ENCODE results near the gene DNAJB12. TPM values are rescaled to one million over a fixed set of nuclear protein-coding genes. Genes with fewer than 3 reads are reported as not detected.

Gene DNAJB12
- total and polyA plus RNA-seq, 10 of the 15 experiments (the other 5 are each of a cell fraction or from before 2014, with no cell fraction given): 4.6 to 31.6 (median 18.8) TPM

DNA sequence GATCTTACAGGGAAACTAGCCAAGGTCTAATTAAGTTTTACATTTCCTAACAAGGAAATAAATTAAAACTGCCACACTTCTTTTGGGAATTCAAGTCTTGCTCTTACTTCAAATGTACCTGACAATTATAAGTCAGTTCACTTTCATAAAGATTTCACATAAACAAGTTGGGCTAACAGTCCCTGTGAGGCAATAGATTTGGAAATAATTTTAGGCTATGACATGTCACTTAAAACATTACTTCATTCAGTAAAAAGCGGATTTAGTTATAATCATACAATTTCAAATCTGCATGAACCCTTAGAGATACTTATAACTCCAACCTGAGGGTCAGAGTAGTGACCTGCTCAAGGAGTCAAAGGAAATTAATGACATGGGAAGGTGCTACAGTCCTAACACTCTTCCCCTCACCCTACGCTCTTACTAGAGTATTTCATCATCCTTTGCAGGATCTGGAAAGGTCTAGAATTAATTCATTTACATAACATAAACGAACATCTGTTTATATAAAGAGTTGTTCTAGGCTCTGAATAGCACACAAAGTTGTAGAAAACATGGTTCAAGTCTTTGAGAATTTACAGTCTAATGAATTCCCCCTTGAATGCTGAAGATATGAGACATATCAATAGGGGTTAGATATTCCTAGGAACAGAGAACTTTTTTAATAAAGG, 32.3 kb upstream of the DNAJB12 start:
- Histone ChIP-seq H3K79me2 (ENCODE audit: control insufficient read depth, insufficient read depth, low read length) (no peaks in the 10 kb centered on the region), H3K27ac (ENCODE audit: control insufficient read depth, insufficient read depth) (no peak overlapping the region), H3K27me3 (replicated peaks in 1 of 2; ENCODE audit: control insufficient read depth in 2 of 2, insufficient read depth in 2 of 2, low read length in 1 of 2) (no peaks in the 10 kb centered on the region), H2AFZ (ENCODE audit: control insufficient read depth, low read depth, low read length) (no peak overlapping the region), H4K20me1 (ENCODE audit: control insufficient read depth, insufficient read depth) (no peaks in the 10 kb centered on the region), H3K36me3 (ENCODE audit: control insufficient read depth in 2 of 2, insufficient read depth in 2 of 2, low read length in 1 of 2) (no peaks in the 10 kb centered on the region), H3K4me2 (ENCODE audit: control insufficient read depth, insufficient read depth) (no peak overlapping the region), H3K9ac (ENCODE audit: control insufficient read depth, insufficient read depth, low read length) (no peak overlapping the region), H3K4me3 (no peak overlapping the region), H3K4me1 (ENCODE audit: control insufficient read depth, insufficient read depth, low read length) (no peaks in the 10 kb centered on the region), H3K9me3 (replicated peaks; ENCODE audit: control insufficient read depth, insufficient read depth, low read length) (no peaks in the 10 kb centered on the region)
- intact Hi-C loops (cut with micrococcal nuclease; ENCODE audit: unreplicated experiment): no loop called here
- DNase-seq (ENCODE audit: low read depth, low spot score) (no peak), FAIRE-seq (no peak), ATAC-seq (no peak)
- TF ChIP-seq HDAC2 (IDR thresholded peaks at IDR 0.05): no peak
- TF ChIP-seq, protein P1, sequence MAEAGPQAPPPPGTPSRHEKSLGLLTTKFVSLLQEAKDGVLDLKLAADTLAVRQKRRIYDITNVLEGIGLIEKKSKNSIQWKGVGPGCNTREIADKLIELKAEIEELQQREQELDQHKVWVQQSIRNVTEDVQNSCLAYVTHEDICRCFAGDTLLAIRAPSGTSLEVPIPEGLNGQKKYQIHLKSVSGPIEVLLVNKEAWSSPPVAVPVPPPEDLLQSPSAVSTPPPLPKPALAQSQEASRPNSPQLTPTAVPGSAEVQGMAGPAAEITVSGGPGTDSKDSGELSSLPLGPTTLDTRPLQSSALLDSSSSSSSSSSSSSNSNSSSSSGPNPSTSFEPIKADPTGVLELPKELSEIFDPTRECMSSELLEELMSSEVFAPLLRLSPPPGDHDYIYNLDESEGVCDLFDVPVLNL (IDR thresholded peaks at IDR 0.05; ENCODE audit: low read depth, low read length): no peak
- no peak for TF ChIP-seq SMAD1 (IDR thresholded peaks at IDR 0.05; ENCODE audit: low read depth, partially characterized antibody)
- no peak for TF ChIP-seq JUND (IDR thresholded peaks at IDR 0.05; ENCODE audit: low read depth, low read length)
- no TSS peak for BruUV-seq (replicated peaks)
- ChIA-PET RAD21 (ENCODE audit: unreplicated experiment) (no interaction called here), POLR2A (no interaction called here), CTCF (no interaction called here), SMC1A (ENCODE audit: uncharacterized antibody, unreplicated experiment) (no interaction called here)
- whole genome bisulfite sequencing (ENCODE audit: insufficient coverage, insufficient replicate concordance, low lambda C conversion rate, missing lambda C conversion rate): 32% methylated on average over 3 of the region's 3 CpGs
- in situ Hi-C loops (cut with MboI): no loop called here

DNA sequence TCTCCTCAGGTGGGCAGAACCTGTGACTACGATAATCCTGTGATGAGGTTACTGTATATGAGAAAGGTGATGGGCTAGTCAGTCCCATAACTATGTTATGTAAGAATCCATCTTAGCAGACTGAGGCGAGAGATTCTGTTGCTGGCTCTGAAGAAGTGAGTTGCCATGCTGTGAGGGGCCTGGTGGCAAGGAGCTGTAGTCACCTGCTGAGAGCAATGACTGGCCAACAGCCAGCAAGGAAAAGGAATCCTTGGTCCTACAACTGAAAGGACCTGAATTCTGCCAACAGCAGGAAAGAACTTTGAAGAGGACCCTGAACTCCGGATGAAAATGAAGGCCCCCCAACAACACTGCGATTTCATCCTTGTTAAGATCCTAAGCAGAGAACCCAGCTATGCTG, 31.0 kb upstream of the DNAJB12 start:
- H3K36me3 ChIP-seq (ENCODE audit: control insufficient read depth in 2 of 2, insufficient read depth in 2 of 2, low read length in 1 of 2): no peaks in the 10 kb centered on the region
- ATAC-seq (no peak), DNase-seq (ENCODE audit: low read depth, low spot score) (no peak), FAIRE-seq (no peak)
- no peak overlapping the region for H3K27ac ChIP-seq (ENCODE audit: control insufficient read depth, insufficient read depth)
- no peaks in the 10 kb centered on the region for H4K20me1 ChIP-seq (ENCODE audit: control insufficient read depth, insufficient read depth)
- WGBS (ENCODE audit: insufficient coverage, insufficient replicate concordance, low lambda C conversion rate, missing lambda C conversion rate): 100% methylated on average over 4 of the region's 4 CpGs
- in situ Hi-C loops (cut with MboI): no loop called here
- H3K4me1 ChIP-seq (ENCODE audit: control insufficient read depth, insufficient read depth, low read length): no peaks in the 10 kb centered on the region
- H3K9me3 ChIP-seq (replicated peaks; ENCODE audit: control insufficient read depth, insufficient read depth, low read length): no peaks in the 10 kb centered on the region
- ChIA-PET CTCF (interaction anchor here (0.6 kb wide), 1 partner anchor 47 kb away, joined by 3 read pairs; no protein-coding TSS in a partner anchor), POLR2A (interaction anchor here (0.5 to 0.6 kb wide), 2 partner anchors 169 to 274 kb away, joined by 3 to 5 read pairs; no protein-coding TSS in a partner anchor), SMC1A (ENCODE audit: uncharacterized antibody, unreplicated experiment) (no interaction called here), RAD21 (ENCODE audit: unreplicated experiment) (no interaction called here)
- BruUV-seq (replicated peaks): no TSS peak
- no peaks in the 10 kb centered on the region for H3K27me3 ChIP-seq (replicated peaks in 1 of 2; ENCODE audit: control insufficient read depth in 2 of 2, insufficient read depth in 2 of 2, low read length in 1 of 2)
- H2AFZ ChIP-seq (ENCODE audit: control insufficient read depth, low read depth, low read length): no peak overlapping the region
- no peak overlapping the region for H3K4me2 ChIP-seq (ENCODE audit: control insufficient read depth, insufficient read depth)
- intact Hi-C loops (cut with micrococcal nuclease; ENCODE audit: unreplicated experiment): no loop called here
- no peak overlapping the region for H3K4me3 ChIP-seq
- H3K9ac ChIP-seq (ENCODE audit: control insufficient read depth, insufficient read depth, low read length): no peak overlapping the region
- no peaks in the 10 kb centered on the region for H3K79me2 ChIP-seq (ENCODE audit: control insufficient read depth, insufficient read depth, low read length)
- TF ChIP-seq HDGF (IDR thresholded peaks at IDR 0.05): no peak
- TF ChIP-seq SMARCA5 (IDR thresholded peaks at IDR 0.05): no peak
- no peak for TF ChIP-seq FOS (IDR thresholded peaks at IDR 0.05; ENCODE audit: borderline replicate concordance, extremely low read depth, insufficient read length)
- TF ChIP-seq GATAD2B (conservative IDR thresholded peaks at IDR 0.05; ENCODE audit: low read depth): no peak
- TF ChIP-seq BRCA1 (IDR thresholded peaks at IDR 0.05; ENCODE audit: low read depth, low read length): no peak
- TF ChIP-seq KLF5 (IDR thresholded peaks at IDR 0.05; ENCODE audit: partially characterized antibody): no peak
- no peak for TF ChIP-seq TARDBP (IDR thresholded peaks at IDR 0.05; ENCODE audit: borderline replicate concordance)
- TF ChIP-seq CBX3 (IDR thresholded peaks at IDR 0.05; ENCODE audit: borderline replicate concordance, low read depth): no peak
- TF ChIP-seq KAT2A (conservative IDR thresholded peaks at IDR 0.05; ENCODE audit: control insufficient read depth, low read depth, low read length): no peak
- TF ChIP-seq SREBF1 (IDR thresholded peaks at IDR 0.05; ENCODE audit: low read length): no peak
- TF ChIP-seq ZNF384 (IDR thresholded peaks at IDR 0.05; ENCODE audit: borderline replicate concordance, low read depth, low read length): no peak
- no peak for TF ChIP-seq NR2C2 (IDR thresholded peaks at IDR 0.05; ENCODE audit: borderline replicate concordance, control insufficient read depth, insufficient read length, low read depth)
- TF ChIP-seq NFIC (IDR thresholded peaks at IDR 0.05; ENCODE audit: low read depth, low read length): no peak
- no peak for TF ChIP-seq PML (IDR thresholded peaks at IDR 0.05; ENCODE audit: low read length)

Data from GM12878 (cell line).